Loucy (cell line): ENCODE measurements around the gene STXBP5.

Experiments
- H2AFZ ChIP-seq: fragments of 200-600 bp; sonication (generic); 2 replicates; pipeline ENCODE4 v1.6.0; 2016; ENCODE audit warnings: antibody characterized with exemption, mild to moderate bottlenecking, low read length, moderate library complexity
- H3F3A ChIP-seq: fragments of 200-600 bp; 2 replicates; pipeline ENCODE4 v1.6.0; 2016; ENCODE audit warnings: antibody characterized with exemption, low read depth, mild to moderate bottlenecking
- H3K27me3 ChIP-seq: fragments of 200-600 bp; sonication (generic); 2 replicates; pipeline ENCODE4 v1.6.1; 2014; ENCODE audit warnings: low read length, mild to moderate bottlenecking; ENCODE audit not compliant: insufficient read depth, poor library complexity, severe bottlenecking
- H3K36me3 ChIP-seq: fragments of 200-600 bp; sonication (generic); 2 replicates; pipeline ENCODE4 v1.6.1; 2016; ENCODE audit warnings: low read length; ENCODE audit not compliant: insufficient read depth
- H3K4me1 ChIP-seq: fragments of 200-600 bp; sonication (generic); 2 replicates; pipeline ENCODE4 v1.5.1; 2014; ENCODE audit warnings: low read length, mild to moderate bottlenecking; ENCODE audit not compliant: insufficient read depth, poor library complexity, severe bottlenecking
- H3K4me2 ChIP-seq: fragments of 200-600 bp; sonication (generic); 2 replicates; pipeline ENCODE4 v1.6.0; 2014; ENCODE audit warnings: antibody characterized with exemption, low read length, low read depth, mild to moderate bottlenecking; ENCODE audit not compliant: poor library complexity, severe bottlenecking
- H3K4me3 ChIP-seq: fragments of 200-600 bp; sonication (generic); 2 replicates; pipeline ENCODE4 v1.5.1; 2014; ENCODE audit warnings: low read length, mild to moderate bottlenecking, mixed read lengths; ENCODE audit not compliant: poor library complexity, severe bottlenecking
- H3K79me2 ChIP-seq: fragments of 200-600 bp; sonication (generic); 2 replicates; pipeline ENCODE4 v1.6.1; 2014; ENCODE audit warnings: low read length; ENCODE audit not compliant: insufficient read depth
- H3K9ac ChIP-seq: fragments of 200-600 bp; sonication (generic); 2 replicates; pipeline ENCODE4 v1.6.0; 2014; ENCODE audit warnings: mild to moderate bottlenecking, low read depth, low read length, moderate library complexity; ENCODE audit not compliant: poor library complexity, severe bottlenecking
- H3K9me2 ChIP-seq: fragments of 200-600 bp; sonication (generic); replicated peaks from 2 replicates; pipeline ENCODE4 v1.6.1; 2016; ENCODE audit warnings: low read depth, low read length, mixed read lengths
- H3K9me3 ChIP-seq: fragments of 200-600 bp; sonication (generic); 2 replicates; pipeline ENCODE4 v1.6.1; 2014; ENCODE audit warnings: mild to moderate bottlenecking, antibody characterized with exemption, low read length, low read depth; ENCODE audit not compliant: insufficient read depth
- H4K20me1 ChIP-seq: fragments of 200-600 bp; sonication (generic); 2 replicates; pipeline ENCODE4 v1.6.0; 2014; ENCODE audit warnings: antibody characterized with exemption, low read length, mild to moderate bottlenecking; ENCODE audit not compliant: insufficient read depth, poor library complexity, severe bottlenecking
- EZH2phosphoT487 ChIP-seq: fragments of 200-600 bp; IDR thresholded peaks from 2 replicates; pipeline ENCODE4 v1.6.1; 2018; ENCODE audit warnings: antibody characterized with exemption, mild to moderate bottlenecking, moderate library complexity, borderline replicate concordance
- TF ChIP-seq, protein P1 (sequence below): fragments of 200-600 bp; sonication (generic); conservative IDR thresholded peaks from 2 replicates; pipeline ENCODE4 v1.5.1; 2014; ENCODE audit warnings: mild to moderate bottlenecking, antibody characterized with exemption, low read length

STXBP5 gene

GRCh38 chr6:147156799-147157382, 47.3 kb upstream of the STXBP5 start:
- H3K4me2 ChIP-seq, result no peak overlapping the region
- no peaks in the 10 kb centered on the region for H3K9me2 ChIP-seq
- no peaks in the 10 kb centered on the region for H3K27me3 ChIP-seq
- peak overlapping the region; percentile 66; the same call in 1 of the 2 replicates for H2AFZ ChIP-seq
- no peak overlapping the region for H3K9ac ChIP-seq
- no peaks in the 10 kb centered on the region for H3F3A ChIP-seq
- no peaks in the 10 kb centered on the region for H4K20me1 ChIP-seq
- H3K4me3 ChIP-seq, result no peak overlapping the region
- no peaks in the 10 kb centered on the region for H3K9me3 ChIP-seq
- TF ChIP-seq, protein P1, sequence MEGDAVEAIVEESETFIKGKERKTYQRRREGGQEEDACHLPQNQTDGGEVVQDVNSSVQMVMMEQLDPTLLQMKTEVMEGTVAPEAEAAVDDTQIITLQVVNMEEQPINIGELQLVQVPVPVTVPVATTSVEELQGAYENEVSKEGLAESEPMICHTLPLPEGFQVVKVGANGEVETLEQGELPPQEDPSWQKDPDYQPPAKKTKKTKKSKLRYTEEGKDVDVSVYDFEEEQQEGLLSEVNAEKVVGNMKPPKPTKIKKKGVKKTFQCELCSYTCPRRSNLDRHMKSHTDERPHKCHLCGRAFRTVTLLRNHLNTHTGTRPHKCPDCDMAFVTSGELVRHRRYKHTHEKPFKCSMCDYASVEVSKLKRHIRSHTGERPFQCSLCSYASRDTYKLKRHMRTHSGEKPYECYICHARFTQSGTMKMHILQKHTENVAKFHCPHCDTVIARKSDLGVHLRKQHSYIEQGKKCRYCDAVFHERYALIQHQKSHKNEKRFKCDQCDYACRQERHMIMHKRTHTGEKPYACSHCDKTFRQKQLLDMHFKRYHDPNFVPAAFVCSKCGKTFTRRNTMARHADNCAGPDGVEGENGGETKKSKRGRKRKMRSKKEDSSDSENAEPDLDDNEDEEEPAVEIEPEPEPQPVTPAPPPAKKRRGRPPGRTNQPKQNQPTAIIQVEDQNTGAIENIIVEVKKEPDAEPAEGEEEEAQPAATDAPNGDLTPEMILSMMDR, result no peak
- TF ChIP-seq EZH2phosphoT487, result no peak
- no peaks in the 10 kb centered on the region for H3K79me2 ChIP-seq
- H3K36me3 ChIP-seq, result no peaks in the 10 kb centered on the region
- peaks cover 44% of the 10 kb centered on the region for H3K4me1 ChIP-seq

- Histone ChIP-seq H3K9me2 (no peaks in the 10 kb centered on the region), H3K4me3 (peak overlapping the region; percentile 4), H2AFZ (peak overlapping the region; percentile 71; the same call in 1 of the 2 replicates), H3K27me3 (no peaks in the 10 kb centered on the region), H3K4me2 (peak overlapping the region; percentile 49), H3K79me2 (no peaks in the 10 kb centered on the region), H3K9ac (peak overlapping the region; percentile 1), H3K36me3 (no peaks in the 10 kb centered on the region), H4K20me1 (no peaks in the 10 kb centered on the region), H3F3A (no peaks in the 10 kb centered on the region), H3K9me3 (no peaks in the 10 kb centered on the region), H3K4me1 (peaks cover 44% of the 10 kb centered on the region)
- TF ChIP-seq EZH2phosphoT487, result no peak
- TF ChIP-seq, protein P1, result no peak
Measured at GRCh38 chr6:147157930-147158329, 46.3 kb upstream of the STXBP5 start.

GRCh38 chr6:147158881-147159280, 45.3 kb upstream of the STXBP5 start:
- no peaks in the 10 kb centered on the region for H3F3A ChIP-seq
- H3K4me2 ChIP-seq, result peak overlapping the region; percentile 49
- no peaks in the 10 kb centered on the region for H3K79me2 ChIP-seq
- TF ChIP-seq, protein P1, result no peak
- TF ChIP-seq EZH2phosphoT487, result no peak
- H3K36me3 ChIP-seq, result no peaks in the 10 kb centered on the region
- peak overlapping the region; percentile 26 for H3K4me3 ChIP-seq
- no peaks in the 10 kb centered on the region for H3K9me2 ChIP-seq
- no peaks in the 10 kb centered on the region for H4K20me1 ChIP-seq
- peaks cover 44% of the 10 kb centered on the region for H3K4me1 ChIP-seq
- H3K9me3 ChIP-seq, result no peaks in the 10 kb centered on the region
- peak overlapping the region; percentile 52 for H3K9ac ChIP-seq
- peak overlapping the region; percentile 71 for H2AFZ ChIP-seq
- H3K27me3 ChIP-seq, result no peaks in the 10 kb centered on the region
